SK-N-SH (cell line): ENCODE measurements around the gene MX2. TPM values are rescaled to one million over a fixed set of nuclear protein-coding genes. Genes with fewer than 3 reads are reported as not detected.
"Not testable (repeated sequence)": the region's sequence is repeated elsewhere in the genome, so short reads cannot be mapped to it uniquely, and the experiment has no call there.

Experiments used
- CTCF ChIA-PET: fragments of 300-600, 350-600 bp; formaldehyde crosslinking; extraction: SDS; loops from one replicate; lab custom pipeline; 2021; lab: Yijun Ruan, JAX
- POLR2A ChIA-PET: fragments of 350-600 bp; sonication (Branson Sonifier 250); formaldehyde crosslinking; extraction: SDS; loops from one replicate; lab custom pipeline; 2020; ENCODE audit warnings: antibody characterized with exemption, inconsistent platforms; lab: Yijun Ruan, JAX
- DNase-seq: peaks from one replicate; pipeline ENCODE4 v3.0.0; 2012
- H2AFZ ChIP-seq: fragments of 200-600 bp; sonication (generic); 2 replicates; pipeline ENCODE4 v1.8.1; 2016; ENCODE audit warnings: antibody characterized with exemption, mild to moderate bottlenecking, low read depth
- H3F3A ChIP-seq: fragments of 200-600 bp; sonication (generic); replicated peaks from 2 replicates; pipeline ENCODE3; 2016; ENCODE audit warnings: antibody characterized with exemption, mild to moderate bottlenecking; ENCODE audit not compliant: insufficient read depth
- H3K27ac ChIP-seq, 2 experiments: fragments of 200-500 bp in 1 of 2; fragments of 200-600 bp in 1 of 2; sonication (Bioruptor generic) in 1 of 2; sonication (generic), shearing (Covaris generic) in 1 of 2; 2 replicates each; pipeline versions ENCODE4 v1.5.1 to v1.6.1; 2014 to 2016; ENCODE audit warnings: low read depth in 2 of 2, inconsistent platforms in 1 of 2, low read length in 1 of 2, mild to moderate bottlenecking in 1 of 2, mixed read lengths in 1 of 2
- H3K27me3 ChIP-seq: fragments of 200-600 bp; sonication (generic), shearing (Covaris generic); 2 replicates; pipeline ENCODE4 v1.6.1; 2016; ENCODE audit warnings: mixed run types; ENCODE audit not compliant: insufficient read depth
- H3K36me3 ChIP-seq, 2 experiments: fragments of 200-500 bp in 1 of 2; fragments of 200-600 bp in 1 of 2; sonication (Bioruptor generic) in 1 of 2; sonication (generic) in 1 of 2; replicated peaks in 1 of 2; 2 replicates each; pipeline versions ENCODE3 to v1.5.1; 2014 to 2016; ENCODE audit warnings: low read length in 1 of 2, mild to moderate bottlenecking in 1 of 2; ENCODE audit not compliant: insufficient read depth in 2 of 2, control insufficient read depth in 1 of 2
- H3K4me1 ChIP-seq, 2 experiments: fragments of 200-500 bp in 1 of 2; fragments of 200-600 bp in 1 of 2; sonication (Bioruptor generic) in 1 of 2; sonication (generic), shearing (Covaris generic) in 1 of 2; 2 replicates each; pipeline versions ENCODE4 v1.5.1 to v1.6.1; 2014 to 2016; ENCODE audit warnings: low read depth in 1 of 2, low read length in 1 of 2, mixed run types in 1 of 2; ENCODE audit not compliant: insufficient read depth in 2 of 2, control insufficient read depth in 1 of 2
- H3K4me2 ChIP-seq: fragments of 200-600 bp; sonication (generic), shearing (Covaris generic); 2 replicates; pipeline ENCODE4 v1.6.1; 2017; ENCODE audit warnings: mixed run types
- H3K4me3 ChIP-seq, 2 experiments: fragments of 200-500 bp in 1 of 2; fragments of 200-600 bp in 1 of 2; sonication (Bioruptor generic) in 1 of 2; sonication (generic), shearing (Covaris generic) in 1 of 2; 2 replicates each; pipeline versions ENCODE4 v1.5.1 to v1.8.1; 2014 to 2016; ENCODE audit warnings: low read depth in 2 of 2, inconsistent platforms in 1 of 2, low read length in 1 of 2, mild to moderate bottlenecking in 1 of 2, mixed read lengths in 1 of 2, moderate library complexity in 1 of 2
- H3K79me2 ChIP-seq: fragments of 200-600 bp; sonication (generic); 2 replicates; pipeline ENCODE4 v1.8.1; 2017; ENCODE audit warnings: mild to moderate bottlenecking; ENCODE audit not compliant: insufficient read depth
- H3K9ac ChIP-seq: fragments of 200-600 bp; sonication (generic); 2 replicates; pipeline ENCODE4 v1.6.1; 2017; ENCODE audit warnings: mixed run types
- H3K9me2 ChIP-seq: fragments of 200-600 bp; sonication (generic); 2 replicates; pipeline ENCODE4 v1.6.1; 2017; ENCODE audit warnings: mixed run types
- H3K9me3 ChIP-seq: fragments of 200-600 bp; sonication (generic); 2 replicates; pipeline ENCODE4 v1.6.1; 2017; ENCODE audit warnings: mixed run types, mild to moderate bottlenecking, moderate library complexity
- H4K20me1 ChIP-seq: fragments of 200-600 bp; sonication (generic); 2 replicates; pipeline ENCODE4 v1.6.1; 2017; ENCODE audit warnings: mild to moderate bottlenecking, mixed run types; ENCODE audit not compliant: insufficient read depth
- CHD2 ChIP-seq: fragments of 150-350 bp; IDR thresholded peaks from 2 replicates; pipeline ENCODE4 v1.6.1; 2018; ENCODE audit warnings: low read length; ENCODE audit not compliant: partially characterized antibody
- IRF3 ChIP-seq: fragments of 150-350 bp; IDR thresholded peaks from 2 replicates; pipeline ENCODE4 v1.6.1; 2016; ENCODE audit warnings: mild to moderate bottlenecking, low read depth, low read length
- MXI1 ChIP-seq: IDR thresholded peaks from 2 replicates; pipeline ENCODE4 v1.6.1; 2012; ENCODE audit warnings: mild to moderate bottlenecking, low read depth, low read length, improper control_type of control experiment
- NRF1 ChIP-seq: IDR thresholded peaks from 2 replicates; pipeline ENCODE4 v1.6.1; 2012; ENCODE audit warnings: low read depth, mild to moderate bottlenecking, low read length
- PBX3 ChIP-seq: IDR thresholded peaks from 2 replicates; pipeline ENCODE4; 2012
- RAD21 ChIP-seq: IDR thresholded peaks from 2 replicates; pipeline ENCODE4 v1.6.1; 2012; ENCODE audit warnings: mild to moderate bottlenecking, low read length
- REST ChIP-seq: IDR thresholded peaks from 2 replicates; pipeline ENCODE4 v1.6.1; 2012; ENCODE audit warnings: mild to moderate bottlenecking, low read depth, low read length, moderate library complexity
- RFX5 ChIP-seq: IDR thresholded peaks from 2 replicates; pipeline ENCODE4 v1.6.1; 2012; ENCODE audit warnings: mild to moderate bottlenecking, improper control_type of control experiment, low read length
- YY1 ChIP-seq: IDR thresholded peaks from 2 replicates; pipeline ENCODE4 v1.4.0; 2012; ENCODE audit warnings: low read depth, mild to moderate bottlenecking
- WGBS: methylation state at CpG from one replicate; pipeline ENCODE4 v1.1.6; 2017; ENCODE audit warnings: low lambda C conversion rate; 5-methylcytosine and 5-hydroxymethylcytosine counted together
- polyA plus RNA-seq, 3 experiments: library from polyadenylated mRNA; depleted of rRNA; stranded (reverse); fragments of >200 nt; gene quantifications; 2 replicates each; pipeline ENCODE4 v1.2.3, GENCODE V29; 2012

Gene MX2
- polyA plus RNA-seq, 1 of the 3 experiments (the other 2 are of a cell fraction): 0.08 TPM

GRCh38 chr21:41359286-41359685 is 2.5 kb upstream of the MX2 start (continued):
- TF ChIP-seq PBX3 (no peak), MXI1 (no peak), NRF1 (no peak), CHD2 (no peak), REST (no peak), IRF3 (no peak)

GRCh38 chr21:41359754-41360071 is 2.1 kb upstream of the MX2 start:
- H3K4me2 ChIP-seq, H3K36me3 ChIP-seq, H2AFZ ChIP-seq, H4K20me1 ChIP-seq, H3K27ac ChIP-seq, H3K79me2 ChIP-seq, H3K4me3 ChIP-seq, H3K4me1 ChIP-seq, H3K9me2 ChIP-seq, DNase-seq, H3F3A ChIP-seq, H3K9me3 ChIP-seq, POLR2A ChIA-PET, H3K9ac ChIP-seq, H3K27me3 ChIP-seq: not testable (repeated sequence)
- 54% methylated on average over 4 of the region's 4 CpGs for WGBS
- CTCF ChIA-PET: interaction anchor here (1.4 kb wide), 1 partner anchor 12 kb away, joined by 4 read pairs; no protein-coding TSS in a partner anchor

- no peaks in the 10 kb centered on the region for H3K9me2 ChIP-seq
- no peaks in the 10 kb centered on the region for H3K36me3 ChIP-seq
- no peak for DNase-seq
- no peak overlapping the region for H3K27ac ChIP-seq
- H3K4me2 ChIP-seq: no peak overlapping the region
- no peak overlapping the region for H3K4me3 ChIP-seq
- H3K9me3 ChIP-seq: no peaks in the 10 kb centered on the region
- H3K4me1 ChIP-seq: no peaks in the 10 kb centered on the region
- H4K20me1 ChIP-seq: no peaks in the 10 kb centered on the region
- ChIA-PET CTCF (interaction anchor here (1.4 kb wide), 1 partner anchor 12 kb away, joined by 4 read pairs; no protein-coding TSS in a partner anchor), POLR2A (no interaction called here)
- H3K27me3 ChIP-seq: no peaks in the 10 kb centered on the region; the same call in 1 of the 2 replicates
- H2AFZ ChIP-seq: no peak overlapping the region
- H3K79me2 ChIP-seq: no peaks in the 10 kb centered on the region
- TF ChIP-seq RAD21: 0 out of 2 replicates have a peak, but pooled peaks have one; percentile 10
- no peak for TF ChIP-seq YY1
- TF ChIP-seq NRF1: no peak
- no peak for TF ChIP-seq RFX5
- TF ChIP-seq, all 33 proteins: peak for 1
- WGBS: 59% methylated on average over 6 of the region's 22 CpGs
- H3K9ac ChIP-seq: no peak overlapping the region
- H3F3A ChIP-seq: no peaks in the 10 kb centered on the region
These were observed 1.6 kb upstream of the MX2 start for GRCh38 chr21:41360072-41360821.
